HEK293T (cell line): Measurements from ENCODE around the gene EPHX1.
A peak's percentile ranks its signal among the peaks of the same experiment; 100 is the strongest.

Source experiments
- CTCF ChIA-PET: fragments of 350-600 bp; formaldehyde crosslinking; extraction: SDS; loops from one replicate; lab custom pipeline; 2021; ENCODE audit warnings: antibody characterized with exemption, inconsistent platforms; lab: Yijun Ruan, JAX
- POLR2A ChIA-PET: fragments of 350-600 bp; formaldehyde crosslinking; extraction: SDS; loops from one replicate; lab custom pipeline; 2020; ENCODE audit warnings: antibody characterized with exemption, inconsistent platforms; lab: Yijun Ruan, JAX
- DNase-seq: peaks from one replicate; pipeline ENCODE4 v3.0.0; 2012; ENCODE audit warnings: mixed read lengths; ENCODE audit errors: extremely low spot score
- ARNT ChIP-seq: fragments of 450-650 bp; IDR thresholded peaks from 2 replicates; pipeline ENCODE4 v1.6.1; 2017; ENCODE audit warnings: mild to moderate bottlenecking
- BHLHE40 ChIP-seq: fragments of 450-650 bp; IDR thresholded peaks from 2 replicates; pipeline ENCODE4 v1.6.1; 2016; ENCODE audit warnings: mild to moderate bottlenecking, moderate library complexity, borderline replicate concordance
- CTBP1 ChIP-seq: fragments of 450-650 bp; IDR thresholded peaks from 2 replicates; pipeline ENCODE4 v1.6.1; 2016; ENCODE audit warnings: borderline replicate concordance
- ELF4 ChIP-seq: fragments of 450-650 bp; IDR thresholded peaks from 2 replicates; pipeline ENCODE4 v1.6.1; 2017; ENCODE audit warnings: antibody characterized with exemption
- FOXA1 ChIP-seq: fragments of 450-650 bp; IDR thresholded peaks from 2 replicates; pipeline ENCODE4 v1.6.1; 2016; ENCODE audit warnings: mild to moderate bottlenecking
- FOXK2 ChIP-seq: fragments of 450-650 bp; IDR thresholded peaks from 2 replicates; pipeline ENCODE4 v1.6.1; 2016; ENCODE audit warnings: mild to moderate bottlenecking
- FOXM1 ChIP-seq: fragments of 450-650 bp; IDR thresholded peaks from 2 replicates; pipeline ENCODE4 v1.6.1; 2017; ENCODE audit warnings: mild to moderate bottlenecking, borderline replicate concordance
- HDGF ChIP-seq: fragments of 450-650 bp; IDR thresholded peaks from 2 replicates; pipeline ENCODE4 v1.6.1; 2017; ENCODE audit warnings: antibody characterized with exemption, borderline replicate concordance
- L3MBTL2 ChIP-seq: fragments of 450-650 bp; conservative IDR thresholded peaks from 2 replicates; pipeline ENCODE4 v1.6.1; 2016; ENCODE audit warnings: mild to moderate bottlenecking
- LEF1 ChIP-seq: fragments of 450-650 bp; IDR thresholded peaks from 2 replicates; pipeline ENCODE4 v1.6.1; 2017; ENCODE audit warnings: mild to moderate bottlenecking, borderline replicate concordance
- NFRKB ChIP-seq: fragments of 450-650 bp; IDR thresholded peaks from 2 replicates; pipeline ENCODE4 v1.6.1; 2016; ENCODE audit warnings: mild to moderate bottlenecking, moderate library complexity
- SP1 ChIP-seq: fragments of 450-650 bp; IDR thresholded peaks from 2 replicates; pipeline ENCODE4 v1.6.1; 2017
- SUZ12 ChIP-seq: fragments of 450-650 bp; IDR thresholded peaks from 2 replicates; pipeline ENCODE4 v1.6.1; 2016; ENCODE audit warnings: mild to moderate bottlenecking
- TARDBP ChIP-seq: fragments of 450-650 bp; IDR thresholded peaks from 2 replicates; pipeline ENCODE4 v1.6.1; 2016
- ZNF384 ChIP-seq: fragments of 450-650 bp; IDR thresholded peaks from 2 replicates; pipeline ENCODE4 v1.6.1; 2016
- TF ChIP-seq, protein P1 (sequence below): fragments of 450-650 bp; IDR thresholded peaks from 2 replicates; pipeline ENCODE4 v1.6.1; 2016

The EPHX1 gene

DNA sequence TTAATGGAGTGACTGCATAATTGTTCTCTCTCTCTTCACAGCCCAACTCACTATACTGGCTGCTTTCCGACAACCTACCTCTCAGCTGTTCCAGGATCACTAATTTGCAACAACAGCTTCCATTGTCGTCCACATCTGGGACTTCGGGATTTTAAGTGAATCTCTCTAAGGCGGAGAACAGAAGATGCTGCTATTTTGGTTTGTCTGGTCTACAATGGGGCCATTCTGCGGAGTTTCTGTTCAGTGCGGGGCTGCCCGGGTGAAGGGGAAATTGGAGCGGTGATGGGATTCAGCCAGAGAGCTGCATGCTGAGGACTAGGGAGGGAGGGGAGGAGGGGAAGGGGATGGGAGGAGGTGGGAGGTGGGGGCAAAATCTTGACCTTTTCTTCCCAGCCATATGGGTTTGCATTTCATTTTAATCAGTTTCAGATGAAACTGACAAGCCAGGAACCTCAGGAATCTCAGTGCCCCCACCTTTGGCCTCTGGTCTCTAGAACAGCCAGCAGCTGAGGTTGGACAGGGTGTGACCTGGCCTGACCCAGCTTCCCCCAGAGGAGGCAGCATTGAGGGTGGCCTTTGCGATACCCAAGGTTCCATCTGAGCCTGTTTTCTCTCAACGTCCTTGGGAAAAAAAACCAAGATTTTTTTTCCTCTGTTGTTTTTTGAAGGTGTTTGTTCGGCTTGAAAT, 39.2 kb upstream of the EPHX1 start:
- TF ChIP-seq NFRKB: no peak
- TF ChIP-seq SP1: no peak
- TF ChIP-seq, protein P1, sequence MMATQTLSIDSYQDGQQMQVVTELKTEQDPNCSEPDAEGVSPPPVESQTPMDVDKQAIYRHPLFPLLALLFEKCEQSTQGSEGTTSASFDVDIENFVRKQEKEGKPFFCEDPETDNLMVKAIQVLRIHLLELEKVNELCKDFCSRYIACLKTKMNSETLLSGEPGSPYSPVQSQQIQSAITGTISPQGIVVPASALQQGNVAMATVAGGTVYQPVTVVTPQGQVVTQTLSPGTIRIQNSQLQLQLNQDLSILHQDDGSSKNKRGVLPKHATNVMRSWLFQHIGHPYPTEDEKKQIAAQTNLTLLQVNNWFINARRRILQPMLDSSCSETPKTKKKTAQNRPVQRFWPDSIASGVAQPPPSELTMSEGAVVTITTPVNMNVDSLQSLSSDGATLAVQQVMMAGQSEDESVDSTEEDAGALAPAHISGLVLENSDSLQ: no peak
- ChIA-PET POLR2A (interaction anchor here (1.1 to 2.0 kb wide), 2 partner anchors 116 to 236 kb away, joined by 3 to 6 read pairs; no protein-coding TSS in a partner anchor), CTCF (interaction anchor here (1.2 to 5.1 kb wide), 3 partner anchors 143 to 296 kb away, joined by 3 to 21 read pairs (median 17); no protein-coding TSS in a partner anchor)
- DNase-seq: no peak

- POLR2A ChIA-PET: interaction anchor here (0.6 to 2.5 kb wide), 7 partner anchors 36 to 293 kb away, joined by 3 to 22 read pairs (median 5); partner anchors contain the start of gene ENAH
- CTCF ChIA-PET: interaction anchor here (0.6 to 5.1 kb wide), 19 partner anchors 9 to 298 kb away, joined by 3 to 21 read pairs (median 4); no protein-coding TSS in a partner anchor
- TF ChIP-seq HDGF (0 out of 2 replicates have a peak, but pooled peaks have one; percentile 57), ELF4 (no peak), CTBP1 (no peak)
- DNase-seq: no peak
Measured at GRCh38 chr1:225771661-225772322, 38.1 kb upstream of the EPHX1 start.

GRCh38 chr1:225772323-225772768, 37.6 kb upstream of the EPHX1 start:
- POLR2A ChIA-PET: interaction anchor here (1.1 to 2.5 kb wide), 6 partner anchors 37 to 294 kb away, joined by 3 to 22 read pairs (median 5); partner anchors contain the start of gene ENAH
- no peak for TF ChIP-seq SP1
- CTCF ChIA-PET: interaction anchor here (0.6 to 5.1 kb wide), 27 partner anchors 8 to 299 kb away, joined by 3 to 21 read pairs (median 4); partner anchors contain the start of gene TMEM63A
- DNase-seq: peak; percentile 92

DNA sequence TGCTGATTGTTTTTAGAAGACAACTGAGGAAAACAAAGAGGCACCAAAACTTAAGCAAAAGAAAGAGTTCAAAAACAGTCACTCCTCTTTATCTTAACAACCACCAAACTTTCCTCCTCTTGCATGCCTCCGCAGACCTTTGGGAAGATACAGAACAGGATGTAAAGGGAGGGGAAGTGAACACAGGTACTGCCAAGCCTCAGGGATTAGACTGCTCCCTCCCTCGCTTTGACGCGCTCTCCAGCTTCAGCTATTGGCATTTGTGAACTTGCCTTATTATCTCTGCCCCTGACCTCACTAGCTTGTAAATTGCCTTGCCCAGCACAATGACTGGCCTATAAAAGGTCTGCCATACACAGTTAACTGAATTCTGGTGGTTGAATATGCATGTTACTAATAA, 37.1 kb upstream of the EPHX1 start:
- no peak for TF ChIP-seq L3MBTL2
- TF ChIP-seq FOXK2: no peak
- no peak for TF ChIP-seq BHLHE40
- TF ChIP-seq ARNT: no peak
- TF ChIP-seq HDGF: no peak
- TF ChIP-seq ELF4: no peak
- TF ChIP-seq FOXM1: no peak
- no peak for TF ChIP-seq LEF1
- no peak for TF ChIP-seq SUZ12
- TF ChIP-seq NFRKB: no peak
- TF ChIP-seq TARDBP: no peak
- TF ChIP-seq, protein P1: no peak
- TF ChIP-seq SP1: no peak
- ChIA-PET CTCF (interaction anchor here (0.5 to 5.1 kb wide), 28 partner anchors 9 to 299 kb away, joined by 3 to 21 read pairs (median 4); partner anchors contain the start of gene TMEM63A), POLR2A (interaction anchor here (0.8 to 2.5 kb wide), 6 partner anchors 37 to 295 kb away, joined by 3 to 22 read pairs (median 4); partner anchors contain the start of gene ENAH)
- DNase-seq: no peak

- TF ChIP-seq SUZ12 (no peak), TARDBP (no peak), ARNT (no peak), FOXA1 (no peak)
- DNase-seq: no peak
- CTCF ChIA-PET: interaction anchor here (0.6 to 5.1 kb wide), 6 partner anchors 11 to 300 kb away, joined by 3 to 21 read pairs (median 4); no protein-coding TSS in a partner anchor
- POLR2A ChIA-PET: interaction anchor here (0.7 to 1.0 kb wide), 2 partner anchors 107 to 119 kb away, joined by 3 read pairs; partner anchors contain the start of gene TMEM63A
Measured at GRCh38 chr1:225774281-225775147, 35.4 kb upstream of the EPHX1 start.

DNA sequence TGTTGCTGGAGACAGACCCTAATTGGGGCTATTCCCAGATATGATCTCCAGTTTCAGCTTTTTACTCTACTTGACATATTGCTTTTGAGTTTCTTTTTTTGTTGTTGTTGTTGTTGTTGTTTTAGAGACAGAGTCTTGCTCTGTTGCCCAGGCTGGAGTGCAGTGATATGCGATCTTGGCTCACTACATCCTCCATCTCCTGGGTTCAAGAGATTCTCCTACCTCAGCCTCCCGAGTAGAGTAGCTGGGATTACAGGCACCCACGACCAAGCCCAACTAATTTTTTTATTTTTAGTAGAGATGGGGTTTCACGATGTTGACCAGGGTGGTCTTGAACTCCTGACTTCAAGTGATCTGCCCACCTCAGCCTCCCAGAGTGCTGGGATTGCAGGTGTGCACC, 33.6 kb upstream of the EPHX1 start:
- DNase-seq: no peak
- TF ChIP-seq ZNF384 (no peak), FOXA1 (no peak), ELF4 (no peak), L3MBTL2 (no peak), TARDBP (no peak), NFRKB (no peak), FOXK2 (no peak), BHLHE40 (no peak), ARNT (no peak), SUZ12 (no peak), SP1 (no peak), HDGF (no peak), CTBP1 (no peak), LEF1 (no peak), FOXM1 (no peak)
- TF ChIP-seq, protein P1: no peak
- ChIA-PET POLR2A (interaction anchor here (1.4 to 3.1 kb wide), 3 partner anchors 8 to 196 kb away, joined by 3 to 41 read pairs (median 11); partner anchors contain the start of gene ENAH), CTCF (interaction anchor here (0.6 to 5.1 kb wide), 5 partner anchors 195 to 329 kb away, joined by 3 to 21 read pairs (median 5); no protein-coding TSS in a partner anchor)
